Putamen (tissue), 1 donor: ENCODE results near the gene LACTB.
A peak's percentile ranks its signal among the peaks of the same experiment; 100 is the strongest.
"Not testable (repeated sequence)": the region's sequence is repeated elsewhere in the genome, so short reads cannot be mapped to it uniquely, and the experiment has no call there.

Experiments
- DNase-seq: peaks from one replicate; pipeline ENCODE4 v3.0.0-alpha.2; 2016; ENCODE audit warnings: low spot score

Gene LACTB

DNA sequence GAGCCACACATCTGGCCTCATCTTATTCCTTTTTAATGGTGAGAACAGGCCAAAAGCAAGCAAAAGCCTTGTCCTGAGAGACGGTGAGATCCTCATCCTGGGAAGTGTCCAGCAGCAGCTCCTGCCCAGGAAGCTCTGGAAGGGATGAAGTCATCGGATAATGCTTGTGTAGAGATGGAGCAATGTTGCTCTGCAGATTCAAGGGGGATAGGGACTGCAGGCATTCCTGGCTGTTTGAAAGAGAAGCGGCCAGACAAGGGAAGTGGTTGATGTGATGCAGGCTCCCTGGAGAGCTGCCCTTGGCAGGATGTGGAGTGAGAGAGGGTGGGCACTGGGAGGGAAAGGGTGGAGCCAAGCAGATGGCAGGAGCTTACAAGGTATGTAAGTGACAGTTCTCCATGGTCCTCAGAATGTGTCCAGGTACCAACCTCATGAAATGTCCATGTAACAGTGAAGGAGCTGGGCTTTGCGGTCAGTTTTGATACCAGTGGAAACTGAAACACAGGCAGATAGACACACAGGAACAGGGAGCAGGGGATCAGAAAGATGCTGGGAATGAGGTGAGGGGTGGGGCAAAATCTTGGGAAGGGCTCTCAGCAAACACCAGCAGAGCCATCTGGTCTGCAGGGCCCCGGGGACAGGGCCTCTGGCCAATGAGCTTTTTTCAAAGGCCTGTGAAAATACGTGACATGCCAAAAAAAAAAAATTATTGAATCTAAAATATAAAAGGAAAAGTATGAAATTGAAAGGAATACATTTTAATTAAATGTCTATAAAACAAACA is 32.2 kb upstream of the LACTB start:
- DNase-seq = no peak

DNA sequence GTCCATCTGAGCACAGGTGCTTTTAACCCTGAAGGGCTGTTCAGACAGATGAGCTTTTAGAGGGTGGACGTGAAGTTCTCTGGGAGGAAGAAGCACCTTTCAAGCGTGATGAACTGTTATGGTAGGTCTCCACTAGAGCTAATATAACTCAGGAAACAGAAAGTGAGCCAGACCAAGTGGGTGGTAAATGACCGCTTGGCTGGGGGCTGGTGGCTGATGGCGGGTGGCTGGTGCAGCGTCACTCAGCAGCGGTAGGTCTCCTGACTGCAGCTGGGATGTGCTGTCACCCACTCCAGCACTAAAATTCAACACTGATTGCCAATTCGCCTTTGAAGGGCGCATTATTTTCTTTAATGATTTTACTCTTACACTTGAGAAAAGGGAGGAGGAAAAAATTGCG is 31.2 kb upstream of the LACTB start:
- no peak for DNase-seq

GRCh38 chr15:63090887-63091286 is 30.8 kb upstream of the LACTB start:
- no peak for DNase-seq

DNA sequence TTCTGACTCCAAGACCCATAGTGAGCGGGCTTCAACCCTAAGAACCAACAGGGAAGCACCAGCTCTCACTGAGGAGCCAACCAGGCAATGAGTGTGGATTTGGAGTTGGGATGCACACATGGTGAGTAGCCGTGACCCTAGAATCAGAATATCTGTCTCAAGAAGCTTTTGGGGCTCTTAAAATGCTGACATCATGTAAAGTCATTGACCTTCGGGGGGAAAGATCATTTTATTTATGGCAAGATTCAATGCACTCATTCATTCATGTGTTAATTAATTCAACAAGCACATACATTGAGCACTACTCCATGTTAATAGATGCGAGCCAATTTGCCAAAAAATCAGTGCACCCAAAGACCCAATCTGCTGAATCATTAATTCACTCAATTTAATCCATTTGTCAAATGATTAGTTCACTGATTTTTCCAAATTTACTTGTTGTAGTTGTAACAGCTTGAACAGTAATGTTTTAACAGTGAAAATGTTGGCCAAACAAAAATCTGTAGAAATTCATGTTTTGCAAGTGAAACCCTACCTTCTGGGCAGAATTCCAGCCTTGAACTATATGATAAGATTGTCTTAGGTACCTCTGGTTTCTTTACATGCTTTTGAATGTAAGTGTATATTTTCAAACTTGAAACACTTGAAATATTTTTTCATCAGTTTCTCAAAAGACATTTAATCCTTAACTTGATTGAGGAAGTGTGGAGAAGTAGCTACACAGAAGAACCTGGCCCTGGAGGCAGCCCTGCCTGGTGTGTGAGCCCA is 29.8 kb upstream of the LACTB start:
- no peak for DNase-seq

DNA sequence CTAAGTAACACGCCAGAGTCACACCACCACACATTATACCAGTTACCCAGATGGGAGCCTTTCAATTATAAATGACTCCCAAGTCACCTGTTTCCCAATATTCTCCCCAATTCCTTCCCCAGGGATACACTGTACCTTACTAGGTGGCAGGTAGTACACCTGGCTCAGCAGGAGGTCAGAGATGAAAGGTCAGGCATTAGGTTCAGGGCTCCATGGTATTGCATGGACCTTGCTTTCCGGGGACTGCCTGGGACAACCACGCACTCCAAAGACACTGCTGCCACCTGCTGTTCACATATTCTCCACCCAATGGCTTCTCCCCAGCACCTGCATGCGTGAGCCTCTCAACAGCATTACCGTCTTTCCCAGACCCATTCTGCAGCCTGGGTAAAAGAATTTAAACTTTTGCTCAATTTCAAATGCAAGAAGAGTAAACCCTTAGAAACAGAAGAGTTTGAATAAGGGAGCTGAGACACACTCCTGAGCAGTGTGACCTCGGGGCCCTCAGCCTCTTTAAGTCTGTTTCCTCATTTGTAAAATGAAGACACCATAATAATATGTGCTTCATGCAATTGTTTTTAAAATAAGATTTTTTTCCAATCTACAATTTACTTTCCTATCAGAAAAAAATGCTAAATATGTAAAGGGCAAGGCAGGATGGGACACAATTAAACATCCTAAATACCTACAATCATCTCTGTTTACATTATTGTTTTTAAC is 28.0 kb upstream of the LACTB start:
- peak; percentile 61 for DNase-seq

- no peak for DNase-seq
Observed at GRCh38 chr15:63094495-63094931, 27.1 kb upstream of the LACTB start.

GRCh38 chr15:63096178-63096577 is 25.5 kb upstream of the LACTB start:
- no peak for DNase-seq

DNA sequence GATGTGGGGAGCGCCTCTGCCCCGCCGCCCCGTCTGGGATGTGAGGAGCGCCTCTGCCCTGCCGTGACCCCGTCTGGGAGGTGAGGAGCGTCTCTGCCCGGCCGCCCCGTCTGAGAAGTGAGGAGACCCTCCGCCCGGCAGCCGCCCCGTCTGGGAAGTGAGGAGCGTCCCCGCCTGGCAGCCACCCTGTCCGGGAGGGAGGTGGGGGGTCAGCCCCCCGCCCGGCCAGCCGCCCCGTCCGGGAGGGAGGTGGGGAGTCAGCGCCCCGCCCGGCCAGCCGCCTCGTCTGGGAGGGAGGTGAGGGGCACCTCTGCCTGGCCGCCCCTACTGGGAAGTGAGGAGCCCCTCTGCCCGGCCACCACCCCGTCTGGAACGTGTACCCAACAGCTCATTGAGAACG is 22.8 kb upstream of the LACTB start:
- DNase-seq = not testable (repeated sequence)

DNA sequence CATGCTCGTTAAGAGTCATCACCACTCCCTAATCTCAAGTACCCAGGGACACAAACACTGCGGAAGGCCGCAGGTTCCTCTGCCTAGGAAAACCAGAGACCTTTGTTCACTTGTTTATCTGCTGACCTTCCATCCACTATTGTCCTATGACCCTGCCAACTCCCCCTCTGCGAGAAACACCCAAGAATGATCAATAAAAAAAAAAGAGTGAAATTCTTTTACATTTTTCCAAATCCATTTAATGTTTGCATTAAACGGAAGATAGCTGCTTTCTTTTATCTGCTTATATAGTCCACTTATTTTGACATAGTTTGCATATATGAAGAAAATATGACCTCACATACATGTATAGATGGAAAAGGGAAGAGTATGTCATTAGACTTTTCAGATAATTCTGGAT is 22.1 kb upstream of the LACTB start:
- not testable (repeated sequence) for DNase-seq

DNA sequence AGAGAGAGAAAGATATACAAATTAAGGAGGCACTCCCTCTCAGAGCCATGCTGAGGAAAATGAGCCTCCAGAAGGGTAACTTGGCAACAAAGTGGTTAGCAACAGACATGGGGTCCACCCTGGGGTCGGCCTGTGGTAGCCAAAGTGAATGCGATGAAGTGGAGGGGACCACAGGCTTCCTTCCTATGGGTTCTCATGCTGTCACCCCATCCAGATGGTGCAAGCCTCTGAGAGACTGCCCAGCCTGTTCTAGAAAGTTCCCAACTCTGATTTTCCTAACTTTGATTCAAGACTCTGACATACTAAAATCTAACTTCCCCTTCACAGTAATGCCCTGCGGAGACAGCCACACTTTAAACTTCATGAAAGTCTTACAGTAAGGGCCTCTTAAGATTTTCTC is 18.2 kb upstream of the LACTB start:
- DNase-seq = no peak

DNA sequence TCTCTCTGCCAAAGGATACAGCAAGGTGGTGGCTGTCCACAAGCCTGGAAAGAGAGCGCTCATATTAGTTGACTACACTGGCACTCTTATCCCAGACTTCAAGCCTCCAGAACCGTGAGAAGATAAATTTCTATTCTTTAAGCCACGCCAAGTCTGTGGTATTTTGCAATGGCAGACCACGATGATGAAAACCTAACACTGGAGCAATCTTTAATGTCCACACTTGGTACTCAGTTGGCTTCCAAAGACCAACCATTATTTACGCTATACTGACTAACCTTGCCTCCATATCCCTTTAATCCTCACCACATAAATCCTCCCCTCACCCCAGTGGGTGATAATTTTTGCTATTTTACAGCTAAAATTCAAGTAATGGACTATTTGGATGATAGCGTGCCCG is 16.9 kb upstream of the LACTB start:
- no peak for DNase-seq

DNA sequence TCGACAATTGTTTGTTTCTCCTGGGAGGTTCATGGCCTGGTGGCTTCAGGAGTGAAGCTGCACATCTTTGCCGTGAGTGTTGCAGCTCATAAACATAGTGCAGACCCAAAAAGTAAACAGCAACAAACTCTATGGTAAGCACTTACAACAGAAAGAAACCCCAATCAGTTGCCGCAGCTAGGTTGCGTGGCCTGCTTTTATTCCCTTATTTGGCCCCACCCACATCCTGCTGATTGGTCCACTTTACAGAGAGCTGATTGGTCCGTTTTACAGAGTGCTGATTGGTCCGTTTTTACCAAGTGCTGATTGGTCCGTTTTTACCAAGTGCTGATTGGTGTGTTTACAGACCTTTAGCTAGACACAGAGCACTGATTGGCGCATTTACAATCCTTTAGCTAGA is 16.3 kb upstream of the LACTB start:
- DNase-seq = not testable (repeated sequence)

DNA sequence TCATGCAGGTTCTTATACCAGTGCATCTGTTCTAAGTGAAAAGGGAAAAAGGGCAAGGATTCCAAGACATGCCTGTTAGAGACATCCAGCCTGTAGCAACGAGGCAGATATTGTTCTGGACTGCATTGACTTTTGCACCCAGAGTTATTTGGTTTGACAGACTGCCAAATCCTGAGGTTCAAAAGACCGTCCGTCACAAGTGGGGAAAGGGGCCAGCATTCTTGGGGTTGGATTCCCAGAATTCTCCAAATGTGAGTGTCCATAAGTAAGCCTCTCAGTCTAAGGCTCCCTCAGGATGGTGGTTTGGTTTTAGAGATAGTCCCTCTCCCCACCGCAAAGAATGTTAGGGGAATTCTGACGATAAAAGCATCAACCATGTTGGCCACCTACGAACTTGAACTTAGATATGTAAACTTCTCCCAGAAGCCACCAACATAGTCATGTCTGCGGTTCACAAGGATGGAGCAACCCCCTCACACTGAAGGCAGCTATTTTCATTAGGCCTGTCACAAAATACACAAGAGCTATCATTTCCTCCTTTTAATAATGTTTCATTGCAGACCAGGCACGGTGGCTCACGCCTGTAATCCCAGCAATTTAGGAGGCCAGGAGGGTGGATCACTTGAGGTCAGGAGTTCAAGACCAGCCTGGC is 13.6 kb upstream of the LACTB start:
- no peak for DNase-seq

GRCh38 chr15:63109498-63109897 is 12.2 kb upstream of the LACTB start:
- no peak for DNase-seq

DNA sequence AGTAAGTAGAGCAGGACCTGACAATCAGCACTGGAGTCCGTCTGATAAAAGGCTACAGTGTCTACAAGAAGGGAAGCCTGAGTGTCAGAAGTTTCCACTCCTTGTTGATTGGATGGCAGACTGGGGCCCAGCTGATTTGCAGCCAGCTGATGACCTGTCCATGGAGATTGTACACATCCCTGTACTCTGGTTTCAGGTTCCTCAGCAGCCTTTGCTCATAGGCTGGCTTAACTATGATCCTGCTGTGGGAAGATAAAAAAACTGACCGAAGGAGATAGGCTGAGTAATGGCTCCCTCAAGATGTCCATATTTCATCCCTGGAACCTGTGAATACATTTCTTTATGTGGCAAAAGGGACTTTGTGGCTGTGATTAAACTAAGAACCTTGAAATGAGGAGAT is 11.7 kb upstream of the LACTB start:
- DNase-seq = no peak

DNA sequence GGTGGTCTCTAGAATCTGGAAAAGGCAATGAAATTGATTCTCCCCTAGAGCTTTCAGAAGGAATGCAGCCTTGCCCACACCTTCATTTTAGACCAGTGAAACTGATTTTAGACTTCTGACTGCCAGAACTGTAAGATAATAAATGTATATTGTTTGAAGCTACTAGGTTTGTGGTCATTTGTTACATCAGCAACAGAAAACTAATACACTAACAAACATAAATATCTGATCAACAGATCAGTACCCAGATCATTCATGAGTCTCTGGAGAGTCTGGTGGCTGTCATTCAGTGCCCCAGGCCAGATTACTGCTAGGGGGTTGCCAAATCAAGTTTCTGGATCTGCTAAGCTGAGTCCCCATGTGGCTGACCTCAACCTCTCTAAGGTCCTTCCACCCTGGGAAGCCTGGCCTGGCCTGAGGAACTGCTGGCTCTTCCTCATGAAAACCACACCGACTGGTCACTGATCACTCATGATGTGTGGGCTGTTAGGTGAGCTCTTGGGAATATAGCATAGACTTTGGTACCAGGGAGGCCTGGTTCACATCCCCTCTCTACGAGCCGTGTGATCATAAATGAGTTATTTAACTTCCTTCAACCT is 11.1 kb upstream of the LACTB start:
- DNase-seq = no peak

DNA sequence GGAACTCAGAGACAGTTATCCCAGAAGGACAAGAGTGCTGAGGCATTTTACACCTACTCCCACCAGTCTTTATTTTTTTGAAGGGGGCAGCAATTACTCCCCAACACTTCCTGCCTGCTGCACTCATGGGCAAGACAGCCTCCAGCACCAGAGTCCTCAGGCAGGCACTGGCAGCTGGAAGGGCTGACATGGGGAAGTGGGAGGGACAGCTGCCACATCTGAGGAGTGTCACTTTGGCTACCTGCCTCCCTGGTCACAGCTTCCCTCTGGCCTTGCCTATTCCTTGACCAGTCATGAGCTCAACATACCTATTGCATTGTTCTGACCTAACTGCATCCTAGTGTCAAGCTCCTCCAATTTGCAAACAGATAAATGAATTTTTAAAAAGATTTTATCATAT is 10.2 kb upstream of the LACTB start:
- DNase-seq = no peak

DNA sequence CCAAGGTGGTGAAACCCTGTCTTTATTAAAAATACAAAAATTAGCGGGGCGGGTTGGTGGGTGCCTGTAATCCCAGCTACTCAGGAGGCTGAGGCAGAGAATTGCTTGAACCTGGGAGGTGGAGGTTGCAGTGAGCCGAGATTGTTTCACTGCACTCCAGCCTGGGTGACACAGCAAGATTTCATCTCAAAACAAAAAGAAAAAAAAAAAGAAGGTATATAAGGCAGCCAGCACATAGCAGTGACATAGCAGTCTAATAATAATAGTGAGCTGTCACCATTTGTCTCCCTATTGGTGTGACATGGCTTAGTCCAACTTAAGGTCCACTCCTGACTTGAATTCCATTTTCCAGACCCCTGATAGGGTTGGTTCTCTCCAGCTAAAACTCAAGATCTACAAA is 8.8 kb upstream of the LACTB start:
- no peak for DNase-seq

DNA sequence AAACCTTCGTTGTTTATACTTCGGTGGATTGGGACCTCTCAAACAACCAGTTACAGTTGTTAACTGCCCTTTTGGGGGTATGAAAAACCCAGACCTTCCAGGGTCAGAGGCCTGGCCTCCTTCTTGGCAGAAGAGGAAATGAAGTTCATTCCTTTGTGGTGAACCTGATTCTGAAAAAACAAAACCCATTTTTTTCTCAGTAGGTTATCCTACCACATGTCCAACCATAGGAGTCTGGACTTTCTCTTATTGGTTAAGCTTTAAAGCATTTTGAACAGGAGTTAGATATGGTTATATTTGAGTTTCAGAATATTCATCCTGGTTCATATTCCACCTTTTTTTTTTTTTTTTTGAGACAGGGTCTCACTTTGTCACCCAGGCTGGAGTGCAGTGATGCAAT is 7.2 kb upstream of the LACTB start:
- no peak for DNase-seq

DNA sequence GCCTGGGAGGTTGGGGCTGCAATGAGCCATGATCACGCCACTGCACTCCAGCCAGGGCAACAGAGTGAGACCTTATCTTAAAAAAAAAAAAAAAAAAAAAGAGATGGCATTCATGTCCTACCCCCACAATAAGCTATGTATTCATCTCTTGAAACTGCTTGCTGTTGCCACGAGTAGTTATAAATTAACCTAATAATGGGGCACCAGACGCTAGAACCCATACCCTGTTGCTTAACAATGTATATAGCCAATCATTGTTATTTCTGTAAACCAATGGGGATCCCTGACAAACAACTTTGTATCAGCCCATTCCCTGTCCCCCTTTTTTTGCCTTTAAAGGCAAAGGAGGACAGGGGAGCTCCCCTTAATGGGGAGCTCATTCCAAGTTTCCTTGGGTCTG is 2.8 kb upstream of the LACTB start:
- no peak for DNase-seq

DNA sequence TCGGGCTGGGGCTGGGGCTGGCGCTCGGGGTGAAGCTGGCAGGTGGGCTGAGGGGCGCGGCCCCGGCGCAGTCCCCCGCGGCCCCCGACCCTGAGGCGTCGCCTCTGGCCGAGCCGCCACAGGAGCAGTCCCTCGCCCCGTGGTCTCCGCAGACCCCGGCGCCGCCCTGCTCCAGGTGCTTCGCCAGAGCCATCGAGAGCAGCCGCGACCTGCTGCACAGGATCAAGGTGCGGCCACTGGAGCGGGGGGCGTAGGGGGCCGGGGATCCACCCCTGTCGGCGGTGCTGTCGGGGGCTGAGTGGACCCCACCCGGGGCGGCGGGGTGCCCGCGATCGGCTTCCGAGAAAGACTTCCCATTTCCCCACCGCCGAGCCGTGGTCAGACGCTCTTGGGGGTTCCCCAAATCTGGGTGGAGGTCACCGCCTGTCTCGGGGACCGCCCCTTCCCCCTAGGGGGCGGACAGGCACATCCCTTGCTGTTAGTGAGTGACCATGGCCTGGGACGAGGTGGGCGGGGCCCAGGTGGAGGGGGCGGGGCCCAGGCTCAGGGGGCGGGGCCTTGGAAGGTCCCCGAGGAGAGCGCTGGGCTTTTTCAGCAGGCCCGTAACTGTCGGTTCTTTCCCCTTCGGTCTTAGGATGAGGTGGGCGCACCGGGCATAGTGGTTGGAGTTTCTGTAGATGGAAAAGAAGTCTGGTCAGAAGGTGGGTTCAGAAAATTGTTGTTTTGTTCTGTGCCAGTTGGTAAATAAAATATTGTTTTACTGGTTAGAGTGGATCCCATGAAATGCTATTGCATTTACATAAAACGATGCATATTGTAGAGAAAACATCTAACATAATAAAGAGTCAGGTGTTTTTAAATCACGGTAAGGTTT is 578 bp downstream of the LACTB start:
- peak; percentile 82 for DNase-seq
